GM19467 (cell line): ENCODE measurements around the gene SMPD3.

ENCODE experiments used
- ATAC-seq: cut with Tn5 transposase; IDR thresholded peaks from one replicate; pipeline ENCODE4 v1.9.1; 2021; ENCODE audit warnings: mild to moderate bottlenecking, moderate library complexity; ENCODE audit not compliant: unreplicated experiment

The SMPD3 gene

GRCh38 chr16:68359398-68360191 lies 88.7 kb downstream of the SMPD3 start:
- ATAC-seq: no peak

- ATAC-seq: no peak
Observed at GRCh38 chr16:68358951-68359350, 89.4 kb downstream of the SMPD3 start.

DNA sequence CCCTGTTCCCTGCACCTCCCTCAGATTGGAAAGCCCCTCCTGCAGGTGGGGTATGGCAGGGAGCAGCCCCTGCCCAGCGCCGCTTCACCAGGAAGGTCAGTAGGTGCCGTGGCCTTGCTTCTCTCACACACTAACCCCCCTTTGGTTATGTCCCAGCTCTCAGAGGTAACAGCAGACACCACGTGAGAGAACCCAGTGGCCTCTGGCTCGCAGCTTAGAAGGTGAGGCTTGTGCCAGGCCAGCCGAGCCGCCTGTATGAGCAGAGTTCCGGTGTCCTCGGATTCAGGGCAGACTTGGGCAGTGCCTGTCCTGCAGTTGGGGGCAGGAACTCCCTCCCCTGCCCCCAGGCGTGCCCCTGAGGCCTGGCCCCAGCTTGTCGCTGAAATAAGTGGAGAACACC lies 90.4 kb downstream of the SMPD3 start:
- no peak for ATAC-seq

- ATAC-seq: no peak
Observed at GRCh38 chr16:68357521-68357922, 90.8 kb downstream of the SMPD3 start.

GRCh38 chr16:68356919-68357286 lies 91.4 kb downstream of the SMPD3 start:
- ATAC-seq: no peak

DNA sequence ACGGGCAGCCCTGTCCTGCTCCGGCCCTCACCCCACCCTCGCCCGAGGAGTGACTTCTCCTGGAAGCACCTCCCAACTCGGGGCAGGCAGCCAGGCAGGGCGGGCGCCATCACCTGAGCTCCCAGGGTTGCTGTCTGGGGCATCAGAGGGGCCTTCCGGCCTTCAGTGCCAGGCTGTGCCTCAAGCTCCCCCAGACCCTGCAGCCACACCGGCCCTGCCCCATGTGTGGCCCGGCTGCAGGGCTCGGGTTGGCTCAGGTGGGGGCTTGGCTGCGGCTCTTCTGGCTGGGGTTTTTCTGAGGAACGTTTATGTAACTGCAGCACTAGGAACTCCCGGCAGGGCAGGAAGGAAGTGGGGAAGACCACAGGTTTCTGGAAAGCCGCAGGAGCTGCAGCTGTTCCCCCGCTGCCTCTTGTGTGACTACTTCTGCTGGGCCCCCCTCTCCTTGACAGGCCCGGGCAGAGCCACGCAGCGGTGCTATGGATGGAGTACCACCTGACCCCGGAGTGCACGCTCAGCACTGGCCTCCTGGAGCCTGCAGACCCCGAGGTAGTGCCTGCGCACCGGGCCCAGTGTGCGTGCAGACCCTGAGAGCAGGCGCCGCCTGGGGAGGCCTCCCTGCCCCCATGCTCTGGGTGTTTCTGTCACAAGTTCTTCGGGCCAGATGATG lies 91.9 kb downstream of the SMPD3 start:
- ATAC-seq: peak; percentile 70

- no peak for ATAC-seq
Observed at GRCh38 chr16:68355447-68356248, 92.7 kb downstream of the SMPD3 start.

- ATAC-seq: no peak
Observed at GRCh38 chr16:68354816-68355215, 93.5 kb downstream of the SMPD3 start.

DNA sequence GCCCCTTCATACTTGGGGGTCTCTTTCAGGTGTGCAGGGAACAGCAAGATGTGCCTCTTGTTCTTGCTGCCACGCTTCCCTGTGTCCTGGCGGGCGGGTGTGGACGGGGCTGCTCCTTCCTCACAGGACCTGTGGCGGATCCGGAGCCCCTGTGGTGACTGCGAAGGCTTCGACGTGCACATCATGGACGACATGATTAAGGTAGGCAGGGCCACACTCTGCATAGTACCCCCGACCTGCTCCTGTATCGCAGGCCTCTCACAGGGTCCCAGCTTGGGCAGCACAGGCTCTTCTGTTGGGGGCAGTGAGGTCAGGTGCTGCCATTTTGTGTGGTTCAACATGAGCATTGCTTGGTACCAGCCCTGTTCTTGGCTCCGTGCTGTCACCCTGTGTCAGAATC lies 94.9 kb downstream of the SMPD3 start:
- no peak for ATAC-seq

GRCh38 chr16:68351991-68352431 lies 96.3 kb downstream of the SMPD3 start:
- no peak for ATAC-seq

- no peak for ATAC-seq
Observed at GRCh38 chr16:68351463-68351862, 96.8 kb downstream of the SMPD3 start.

GRCh38 chr16:68350813-68351350 lies 97.4 kb downstream of the SMPD3 start:
- no peak for ATAC-seq

- ATAC-seq: no peak
Observed at GRCh38 chr16:68349838-68350410, 98.4 kb downstream of the SMPD3 start.

DNA sequence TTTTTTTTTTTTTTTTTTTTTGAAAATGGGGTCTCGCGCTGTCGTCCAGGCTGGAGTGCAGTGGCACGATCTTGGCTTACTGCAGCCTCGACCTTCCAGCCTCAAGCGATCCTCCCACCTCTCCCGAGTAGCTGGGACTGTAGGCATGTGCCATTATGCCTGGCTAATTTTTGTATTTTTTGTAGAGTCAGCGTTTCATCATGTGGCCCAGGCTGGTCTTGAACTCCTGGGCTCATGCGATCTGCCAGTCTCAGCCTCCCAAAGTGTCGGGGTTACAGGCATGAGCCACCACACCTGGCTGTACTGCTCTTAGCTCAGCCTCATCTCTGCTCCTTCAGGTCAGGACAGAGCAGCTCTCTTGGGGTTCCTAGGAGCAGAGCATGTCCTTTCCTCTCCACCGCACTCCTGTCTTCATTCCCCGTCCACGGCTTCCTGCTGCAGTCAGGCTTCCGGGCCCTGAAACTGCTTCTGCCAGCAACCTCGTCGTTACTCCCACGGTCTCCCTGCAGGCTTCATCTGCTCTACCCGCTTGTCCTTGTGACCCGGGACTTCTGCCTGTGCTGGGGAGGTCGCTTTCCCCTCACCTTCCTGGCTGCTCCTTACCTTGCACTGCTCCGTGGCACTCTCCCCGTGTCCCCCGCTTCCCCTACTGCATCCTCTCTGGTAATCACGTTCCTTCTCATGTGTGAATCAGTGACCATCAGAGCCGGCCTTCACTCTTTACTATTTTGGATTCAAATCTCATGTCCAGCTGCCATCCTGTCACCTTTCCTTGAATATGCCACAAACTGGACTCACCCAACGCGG lies 99.5 kb downstream of the SMPD3 start:
- no peak for ATAC-seq

DNA sequence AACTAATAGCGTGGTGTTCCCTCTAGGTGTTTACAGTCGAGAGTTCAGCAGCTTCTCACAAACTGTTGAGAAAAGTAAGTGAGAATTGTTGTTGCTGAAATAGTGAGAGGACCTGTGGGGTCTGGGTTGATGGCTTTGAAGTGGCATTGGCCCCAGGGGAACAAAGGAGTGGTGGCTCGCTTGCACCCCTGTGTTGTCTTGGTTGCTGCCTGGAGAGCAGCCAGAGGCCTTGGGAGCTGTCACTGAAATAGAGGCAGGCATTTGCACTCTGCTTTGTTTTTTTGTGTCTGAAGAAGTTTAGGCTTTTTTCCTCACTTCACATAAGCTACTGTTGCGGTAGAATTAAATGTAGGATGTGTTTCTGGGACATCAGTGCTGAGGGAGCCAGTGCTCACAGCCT lies 100.7 kb downstream of the SMPD3 start:
- no peak for ATAC-seq

- no peak for ATAC-seq
Observed at GRCh38 chr16:68346892-68347480, 101.3 kb downstream of the SMPD3 start.

DNA sequence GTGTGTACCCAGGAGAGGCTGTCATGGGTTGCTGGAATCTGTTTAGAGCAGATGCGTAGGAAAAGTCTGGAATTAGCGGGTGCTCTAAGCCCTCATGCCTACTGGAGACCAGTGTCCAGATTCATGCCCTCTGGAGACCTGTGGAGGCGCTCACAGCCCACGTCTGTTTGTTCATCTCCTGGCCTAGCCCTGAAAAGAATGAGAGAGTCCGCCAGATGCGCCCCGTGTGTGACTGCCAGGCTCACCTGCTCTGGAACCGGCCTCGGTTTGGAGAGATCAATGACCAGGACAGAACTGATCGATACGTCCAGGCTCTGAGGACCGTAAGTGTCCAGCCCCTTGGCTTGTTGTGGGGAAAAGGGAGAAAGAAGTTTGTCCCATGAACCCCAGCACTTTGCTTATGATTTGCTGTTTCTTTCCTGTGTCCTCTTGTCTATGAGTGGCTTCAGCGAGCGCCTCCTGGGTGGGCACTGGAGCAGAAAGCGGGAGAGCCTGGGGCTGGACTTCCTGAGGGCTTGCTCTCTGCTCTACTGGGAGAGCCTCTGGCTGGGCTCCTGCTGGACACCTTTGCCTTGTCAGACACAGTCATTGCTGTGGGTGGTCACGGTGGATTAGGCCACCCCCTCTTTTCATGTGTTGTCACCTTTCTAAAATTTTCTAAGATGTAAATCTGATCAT lies 102.2 kb downstream of the SMPD3 start:
- no peak for ATAC-seq

GRCh38 chr16:68345351-68345810 lies 102.9 kb downstream of the SMPD3 start:
- ATAC-seq: no peak

GRCh38 chr16:68344252-68344651 lies 104.1 kb downstream of the SMPD3 start:
- no peak for ATAC-seq
